ENCODE data around the gene DUSP14.

DNA sequence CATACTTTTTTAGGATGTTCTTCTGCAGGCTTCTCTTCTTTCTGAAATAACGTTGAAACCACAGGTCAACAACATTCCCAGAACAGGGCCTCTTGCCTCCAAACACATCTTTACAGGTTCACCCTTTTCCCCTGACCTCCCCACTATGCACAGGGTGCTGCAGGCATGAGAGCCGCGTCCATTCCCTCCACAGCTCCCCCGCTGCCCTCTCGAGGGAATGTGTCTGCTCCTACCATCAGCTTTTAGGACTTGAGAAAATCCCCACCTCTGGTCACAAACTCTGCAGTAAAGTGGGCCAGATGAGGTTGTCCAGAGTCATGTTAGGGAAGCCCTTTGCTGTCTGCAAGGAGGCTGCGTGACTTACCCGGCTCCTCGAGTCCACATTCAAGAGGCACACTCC, 30.5 kb downstream of the DUSP14 start:
- no peak for TF ChIP-seq CHD2 (IDR thresholded peaks at IDR 0.05; ENCODE audit: low read length)
- TF ChIP-seq, protein P1, sequence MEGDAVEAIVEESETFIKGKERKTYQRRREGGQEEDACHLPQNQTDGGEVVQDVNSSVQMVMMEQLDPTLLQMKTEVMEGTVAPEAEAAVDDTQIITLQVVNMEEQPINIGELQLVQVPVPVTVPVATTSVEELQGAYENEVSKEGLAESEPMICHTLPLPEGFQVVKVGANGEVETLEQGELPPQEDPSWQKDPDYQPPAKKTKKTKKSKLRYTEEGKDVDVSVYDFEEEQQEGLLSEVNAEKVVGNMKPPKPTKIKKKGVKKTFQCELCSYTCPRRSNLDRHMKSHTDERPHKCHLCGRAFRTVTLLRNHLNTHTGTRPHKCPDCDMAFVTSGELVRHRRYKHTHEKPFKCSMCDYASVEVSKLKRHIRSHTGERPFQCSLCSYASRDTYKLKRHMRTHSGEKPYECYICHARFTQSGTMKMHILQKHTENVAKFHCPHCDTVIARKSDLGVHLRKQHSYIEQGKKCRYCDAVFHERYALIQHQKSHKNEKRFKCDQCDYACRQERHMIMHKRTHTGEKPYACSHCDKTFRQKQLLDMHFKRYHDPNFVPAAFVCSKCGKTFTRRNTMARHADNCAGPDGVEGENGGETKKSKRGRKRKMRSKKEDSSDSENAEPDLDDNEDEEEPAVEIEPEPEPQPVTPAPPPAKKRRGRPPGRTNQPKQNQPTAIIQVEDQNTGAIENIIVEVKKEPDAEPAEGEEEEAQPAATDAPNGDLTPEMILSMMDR (IDR thresholded peaks at IDR 0.05; ENCODE audit: control extremely low read depth in 1 of 3, insufficient read depth in 1 of 3, low read depth in 1 of 3, low read length in 3 of 3) = peak in 2 of 3 experiments; percentile 16 to 19; a peak in 2 of 4 replicates
